NB4 (cell line): ENCODE results near the gene SGSH.

ENCODE experiments used
- DNase-seq: peaks from one replicate; pipeline ENCODE4 v3.0.0; 2010; ENCODE audit warnings: low read depth
- H3K4me3 ChIP-seq: one replicate; pipeline ENCODE4 v1.5.1; 2011; ENCODE audit warnings: mild to moderate bottlenecking, low read depth, low read length, moderate library complexity
- MYC ChIP-seq: IDR thresholded peaks from 2 replicates; pipeline ENCODE4 v1.6.1; 2011; ENCODE audit warnings: low read depth, low read length
- POLR2A ChIP-seq: IDR thresholded peaks from 2 replicates; pipeline ENCODE4 v1.6.1; 2011; ENCODE audit warnings: mild to moderate bottlenecking; ENCODE audit not compliant: insufficient read length; ENCODE audit errors: extremely low read depth
- TF ChIP-seq, protein P1 (sequence below): IDR thresholded peaks from 2 replicates; pipeline ENCODE4 v1.6.1; 2011; ENCODE audit warnings: low read depth, low read length
- TF ChIP-seq, protein P2 (sequence below): IDR thresholded peaks from one replicate; pipeline ENCODE4 v1.5.1; 2012; ENCODE audit warnings: low read depth, low read length

SGSH gene

DNA sequence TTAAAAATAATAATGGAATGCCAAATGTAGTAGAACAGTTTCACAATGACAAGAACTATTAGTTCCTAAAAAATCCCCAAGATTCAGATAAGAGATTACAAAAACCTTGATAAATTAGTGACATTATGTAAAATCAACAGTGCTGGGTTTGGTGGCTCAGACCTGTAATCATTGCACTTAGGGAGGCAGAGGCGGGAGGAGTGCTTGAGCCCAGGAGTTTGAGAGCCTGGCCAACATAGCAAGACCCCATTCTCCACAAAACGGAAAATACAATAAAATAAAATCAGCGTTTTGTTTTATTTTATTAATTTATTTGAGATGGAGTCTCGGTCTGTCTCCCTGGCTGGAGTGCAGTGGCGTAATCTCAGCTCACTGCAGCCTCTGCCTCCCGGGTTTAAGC lies 46.2 kb downstream of the SGSH start:
- no peak overlapping the region for H3K4me3 ChIP-seq
- TF ChIP-seq POLR2A, result no peak
- TF ChIP-seq MYC, result no peak
- TF ChIP-seq, protein P1, sequence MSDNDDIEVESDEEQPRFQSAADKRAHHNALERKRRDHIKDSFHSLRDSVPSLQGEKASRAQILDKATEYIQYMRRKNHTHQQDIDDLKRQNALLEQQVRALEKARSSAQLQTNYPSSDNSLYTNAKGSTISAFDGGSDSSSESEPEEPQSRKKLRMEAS, result no peak
- TF ChIP-seq, protein P2, sequence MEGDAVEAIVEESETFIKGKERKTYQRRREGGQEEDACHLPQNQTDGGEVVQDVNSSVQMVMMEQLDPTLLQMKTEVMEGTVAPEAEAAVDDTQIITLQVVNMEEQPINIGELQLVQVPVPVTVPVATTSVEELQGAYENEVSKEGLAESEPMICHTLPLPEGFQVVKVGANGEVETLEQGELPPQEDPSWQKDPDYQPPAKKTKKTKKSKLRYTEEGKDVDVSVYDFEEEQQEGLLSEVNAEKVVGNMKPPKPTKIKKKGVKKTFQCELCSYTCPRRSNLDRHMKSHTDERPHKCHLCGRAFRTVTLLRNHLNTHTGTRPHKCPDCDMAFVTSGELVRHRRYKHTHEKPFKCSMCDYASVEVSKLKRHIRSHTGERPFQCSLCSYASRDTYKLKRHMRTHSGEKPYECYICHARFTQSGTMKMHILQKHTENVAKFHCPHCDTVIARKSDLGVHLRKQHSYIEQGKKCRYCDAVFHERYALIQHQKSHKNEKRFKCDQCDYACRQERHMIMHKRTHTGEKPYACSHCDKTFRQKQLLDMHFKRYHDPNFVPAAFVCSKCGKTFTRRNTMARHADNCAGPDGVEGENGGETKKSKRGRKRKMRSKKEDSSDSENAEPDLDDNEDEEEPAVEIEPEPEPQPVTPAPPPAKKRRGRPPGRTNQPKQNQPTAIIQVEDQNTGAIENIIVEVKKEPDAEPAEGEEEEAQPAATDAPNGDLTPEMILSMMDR, result no peak
- no peak for DNase-seq

DNA sequence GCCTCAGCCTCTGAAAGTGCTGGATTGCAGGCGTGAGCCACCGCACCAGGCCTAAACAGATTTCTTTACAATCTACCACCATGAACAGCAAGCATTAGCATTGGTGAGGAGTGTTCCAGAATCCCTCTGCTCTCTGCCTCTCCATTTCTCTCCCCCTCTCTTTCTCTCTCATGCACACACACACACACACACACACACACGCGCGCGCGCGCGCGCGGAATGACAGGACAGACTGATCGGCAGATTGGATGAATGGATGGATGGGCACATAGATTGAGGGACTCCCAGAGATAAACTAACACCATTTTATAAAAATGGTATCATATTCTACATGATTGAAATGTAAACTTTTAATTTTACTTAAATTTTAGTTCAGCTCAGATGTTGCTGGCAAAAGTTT lies 47.0 kb downstream of the SGSH start:
- TF ChIP-seq, protein P1, result no peak
- TF ChIP-seq, protein P2, result no peak
- no peak for TF ChIP-seq POLR2A
- no peak for TF ChIP-seq MYC

DNA sequence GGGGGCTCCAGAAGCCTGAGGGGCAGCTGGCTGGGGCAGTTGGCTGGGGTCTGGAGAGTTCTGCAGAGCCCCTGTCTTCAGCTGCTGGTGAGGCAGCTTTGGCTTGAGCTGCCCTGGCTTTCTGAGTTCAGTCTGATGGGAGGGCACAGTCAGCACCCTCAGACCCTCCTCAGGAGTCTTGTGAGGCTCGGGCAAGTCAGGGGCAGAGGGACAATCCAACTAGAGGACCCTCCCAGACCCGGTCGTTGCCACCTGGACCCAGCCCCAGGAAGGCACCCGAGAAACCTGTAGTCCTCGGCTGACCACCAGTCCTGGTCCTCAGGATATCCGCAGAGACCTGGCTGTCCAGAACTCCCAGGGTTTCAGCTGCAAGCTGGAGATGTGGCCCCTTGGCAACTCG lies 48.5 kb downstream of the SGSH start:
- H3K4me3 ChIP-seq, result no peak overlapping the region
- no peak for DNase-seq
- TF ChIP-seq, protein P2, result no peak
- TF ChIP-seq POLR2A, result no peak

More for the DNA sequence above, 47.0 kb downstream of the SGSH start:
- no peak for DNase-seq
- H3K4me3 ChIP-seq, result no peak overlapping the region

DNA sequence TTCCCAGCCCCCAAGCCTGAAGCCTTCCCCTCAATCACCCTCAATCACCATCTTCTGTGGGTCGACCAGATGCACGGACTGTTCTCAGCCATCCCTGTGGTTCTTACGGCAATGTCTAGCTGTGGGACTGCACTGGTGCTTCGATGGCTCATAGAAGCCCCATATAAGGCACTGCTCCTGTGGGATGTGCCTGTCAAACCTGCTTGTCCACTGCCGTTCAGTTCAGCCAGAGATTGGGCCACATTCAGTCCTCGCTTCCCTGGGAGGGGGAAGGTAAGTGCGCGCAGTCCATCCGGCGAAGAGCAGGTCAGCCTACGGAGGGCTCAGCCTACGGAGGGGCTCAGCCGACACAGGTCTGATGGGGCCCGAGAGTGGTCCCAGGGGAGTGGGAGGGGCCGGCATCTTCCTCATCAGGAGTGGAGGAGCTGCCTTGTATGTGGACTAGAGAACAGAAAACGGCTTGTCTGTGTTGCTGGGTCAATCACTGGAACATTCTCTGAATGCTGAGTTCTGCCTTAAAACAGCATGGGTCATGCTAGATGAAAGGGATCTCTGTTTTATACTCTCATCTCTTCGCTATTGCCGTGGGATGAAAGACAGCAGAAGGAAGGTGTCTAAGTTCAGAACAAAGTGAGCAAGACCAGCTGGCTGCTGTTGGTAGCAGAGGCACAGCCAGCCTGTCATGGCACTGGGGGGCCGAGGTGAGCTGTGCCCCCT lies 50.2 kb downstream of the SGSH start, which contains the start of gene CARD14:
CARD14 (plus strand) TSS at position 247 of the 717 bp plus-strand sequence. CDS start 11,409 bp downstream, outside the sequence.
- TF ChIP-seq, protein P1, result no peak
- no peak for TF ChIP-seq MYC
- TF ChIP-seq, protein P2, result no peak
- TF ChIP-seq POLR2A, result no peak
- no peak within 1 kb of the TSS for H3K4me3 ChIP-seq
- no peak for DNase-seq

DNA sequence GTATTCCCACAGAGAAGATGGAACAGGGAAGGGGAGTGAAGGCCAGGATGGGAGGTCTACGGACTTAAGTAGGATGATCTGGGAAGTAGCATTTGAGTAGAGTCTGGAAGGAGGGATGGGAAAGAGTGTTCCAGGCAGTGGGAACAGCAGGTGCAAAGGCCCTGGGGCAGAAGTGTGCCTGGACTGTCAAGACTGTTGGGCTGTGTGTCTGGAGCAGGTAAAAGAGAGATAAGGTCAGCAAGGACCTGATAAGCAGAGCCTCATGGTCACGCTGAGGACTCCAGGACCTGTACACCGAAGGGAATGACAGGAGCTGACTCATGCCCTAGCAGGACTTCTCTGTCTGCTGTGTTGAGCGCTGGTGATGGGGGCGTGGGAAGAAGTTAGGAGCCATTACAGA lies 51.0 kb downstream of the SGSH start:
- no peak overlapping the region for H3K4me3 ChIP-seq
- TF ChIP-seq MYC (no peak), POLR2A (no peak)
- TF ChIP-seq, protein P2, result no peak
- TF ChIP-seq, protein P1, result no peak
- DNase-seq, result no peak

DNA sequence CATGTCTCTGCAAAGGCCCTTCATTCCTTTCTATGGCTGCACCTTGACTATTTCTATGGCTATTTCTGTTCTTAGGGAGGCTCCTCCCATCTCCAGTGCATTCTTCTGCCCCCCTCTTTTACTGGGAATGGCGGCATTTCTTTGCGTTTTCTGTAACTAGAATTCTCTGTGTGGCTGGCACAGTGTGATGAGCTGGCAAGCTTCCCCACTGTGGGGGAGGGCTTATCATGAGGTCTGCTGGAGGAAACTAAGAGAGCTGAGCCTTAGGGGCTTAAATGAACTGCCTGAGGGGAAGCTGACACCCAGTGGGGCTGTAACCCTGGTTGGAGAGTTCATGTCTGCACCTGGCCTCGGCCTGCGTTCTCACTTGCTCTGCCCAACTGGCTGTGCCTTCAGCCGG lies 51.8 kb downstream of the SGSH start:
- no peak overlapping the region for H3K4me3 ChIP-seq

More for the DNA sequence above, 51.8 kb downstream of the SGSH start:
- TF ChIP-seq, protein P1, result no peak
- TF ChIP-seq POLR2A, result no peak
- DNase-seq, result peak; percentile 49
